K562 (cell line): ENCODE measurements around the gene CNTN6. TPM values are rescaled to one million over a fixed set of nuclear protein-coding genes. Genes with fewer than 3 reads are reported as not detected.

Experiments
- ATAC-seq: fragments of 200-7000 bp; cut with Tn5 transposase; 3 replicates; pipeline ENCODE4 v1.9.1; 2020; ENCODE audit warnings: moderate library complexity
- BruUV-seq: library from RNA; stranded (reverse); fragments of 400-500 nt; replicated peaks from 2 replicates; lab custom pipeline; 2021; lab: Mats Ljungman, UMichigan
- CTCF ChIA-PET: fragments of 300-600 bp; formaldehyde crosslinking; extraction: SDS; loops from one replicate; lab custom pipeline; 2021; ENCODE audit warnings: low intra/inter-chr PET ratio; lab: Yijun Ruan, JAX
- POLR2A ChIA-PET: fragments of 300-600, 350-650 bp; sonication (Branson Sonifier 250); formaldehyde crosslinking; extraction: SDS; loops from one replicate; lab custom pipeline; 2021; ENCODE audit warnings: antibody characterized with exemption, inconsistent platforms; lab: Yijun Ruan, JAX
- DNase-seq, 4 experiments: peaks; one replicate each; pipeline versions ENCODE4 v3.0.0 to v3.0.0-alpha.2; 2011 to 2018; ENCODE audit warnings: low spot score in 3 of 4, mixed read lengths in 3 of 4; ENCODE audit errors: extremely low read depth in 1 of 4
- FAIRE-seq: peaks from 2 replicates; lab custom pipeline; 2011; peaks lifted over from hg19 to GRCh38; lab: Jason Lieb, UNC
- H2AFZ ChIP-seq: 2 replicates; pipeline ENCODE4 v1.6.0; 2011; ENCODE audit warnings: low read depth, low read length, control low read depth, inconsistent platforms
- H3K27ac ChIP-seq: fragments of 200-600 bp; 3 replicates; pipeline ENCODE4 v1.8.0; 2011; ENCODE audit warnings: low read depth, mild to moderate bottlenecking, control low read depth, inconsistent platforms, low read length, moderate library complexity, mixed read lengths; ENCODE audit errors: extremely low read depth
- H3K27me3 ChIP-seq, 2 experiments: fragments of 300-600 bp in 1 of 2; 2 replicates in 1 of 2; 3 replicates in 1 of 2; pipeline versions ENCODE4 v1.6.0 to v1.8.0; 2011; ENCODE audit warnings: inconsistent platforms in 2 of 2, low read length in 2 of 2, mild to moderate bottlenecking in 1 of 2, mixed read lengths in 1 of 2, moderate library complexity in 1 of 2; ENCODE audit not compliant: control insufficient read depth in 2 of 2, insufficient read depth in 2 of 2
- H3K36me3 ChIP-seq: fragments of 300-600 bp; 3 replicates; pipeline ENCODE4 v1.8.0; 2011; ENCODE audit warnings: mild to moderate bottlenecking, low read length, inconsistent platforms; ENCODE audit not compliant: control insufficient read depth, insufficient read depth
- H3K4me1 ChIP-seq, 2 experiments: fragments of 200-600 bp in 1 of 2; replicated peaks in 1 of 2; 2 replicates in 1 of 2; 3 replicates in 1 of 2; pipeline versions ENCODE4 v1.5.1 to v1.8.0; 2011; ENCODE audit warnings: inconsistent platforms in 2 of 2, low read length in 2 of 2, mild to moderate bottlenecking in 1 of 2, mixed read lengths in 1 of 2, moderate library complexity in 1 of 2; ENCODE audit not compliant: control insufficient read depth in 2 of 2, insufficient read depth in 2 of 2
- H3K4me2 ChIP-seq: 2 replicates; pipeline ENCODE4 v1.6.1; 2011; ENCODE audit warnings: low read length, control low read depth, inconsistent platforms, mixed read lengths; ENCODE audit not compliant: insufficient read depth
- H3K4me3 ChIP-seq: fragments of 200-600 bp; sonication (generic), shearing (Covaris generic); 2 replicates; pipeline ENCODE4 v1.5.1; 2016; ENCODE audit warnings: control low read depth, inconsistent platforms
- H3K79me2 ChIP-seq: fragments of 200-600 bp; 3 replicates; pipeline ENCODE4 v1.8.0; 2011; ENCODE audit warnings: low read length, inconsistent platforms; ENCODE audit not compliant: control insufficient read depth, insufficient read depth
- H3K9ac ChIP-seq, 2 experiments: 2 replicates each; pipeline versions ENCODE4 v1.6.0 to v1.6.1; 2011; ENCODE audit warnings: low read depth in 2 of 2, low read length in 2 of 2, control low read depth in 1 of 2, inconsistent platforms in 1 of 2, mild to moderate bottlenecking in 1 of 2, mixed read lengths in 1 of 2; ENCODE audit not compliant: insufficient read depth in 1 of 2
- H3K9me1 ChIP-seq: one replicate; pipeline ENCODE4 v1.6.0; 2011; ENCODE audit warnings: inconsistent platforms, mild to moderate bottlenecking, low read length, moderate library complexity; ENCODE audit not compliant: control insufficient read depth, insufficient read depth
- H3K9me3 ChIP-seq: replicated peaks from 2 replicates; pipeline ENCODE4 v1.5.1; 2011; ENCODE audit warnings: low read depth, low read length, inconsistent platforms; ENCODE audit not compliant: control insufficient read depth, insufficient read depth
- H4K20me1 ChIP-seq: replicated peaks from 2 replicates; pipeline ENCODE4 v1.6.1; 2011; ENCODE audit warnings: low read length, inconsistent platforms, mixed read lengths; ENCODE audit not compliant: control insufficient read depth, insufficient read depth
- WGBS: fragments of 100-300 bp; shearing (Covaris generic); methylation state at CpG from one replicate; pipeline ENCODE4 v1.1.6; 2016; ENCODE audit warnings: low coverage, mixed read lengths; ENCODE audit not compliant: insufficient coverage; ENCODE audit errors: missing lambda C conversion rate; 5-methylcytosine and 5-hydroxymethylcytosine counted together
- in situ Hi-C: fragments of 300-500 bp; cut with MboI; formaldehyde crosslinking; loops from 4 replicates; pipeline ENCODE4 v1.15.0; 2018; ENCODE audit warnings: inconsistent platforms, mixed read lengths
- intact Hi-C: fragments of 100-400 bp; cut with micrococcal nuclease; formaldehyde crosslinking; loops from 2 replicates; pipeline ENCODE4 v1.14.2; 2022
- polyA plus RNA-seq, 8 experiments: library from polyadenylated mRNA; depleted of rRNA in 4 of 8; stranded (reverse) in 5 of 8; unstranded in 3 of 8; fragments of >200 nt; fragmentation: Nextera tagmentation in 2 of 8; fragmentation: Illumina TruSeq in 1 of 8; extraction: Ambion mirVana in 2 of 8; extraction: Trizol in 1 of 8; gene quantifications; 2 replicates each; pipeline versions ENCODE4 v1.2.1 to v1.2.3, GENCODE V29; 2011 to 2014; ENCODE audit warnings: inconsistent platforms in 1 of 8, missing spikeins in 1 of 8
- total RNA-seq, 7 experiments: library from RNA; depleted of rRNA in 6 of 7; stranded (reverse); fragments of >200 nt in 6 of 7; fragmentation: Illumina TruSeq in 2 of 7; extraction: Trizol in 2 of 7; gene quantifications; 2 replicates each; pipeline versions ENCODE4 v1.2.1 to v1.2.3, GENCODE V29; 2011 to 2021; ENCODE audit warnings: low replicate concordance in 1 of 7
- TF ChIP-seq, protein P1 (sequence below): fragments of 450-650 bp; IDR thresholded peaks from 2 replicates; pipeline ENCODE4 v1.6.1; 2017; ENCODE audit warnings: antibody characterized with exemption, mild to moderate bottlenecking

CNTN6 gene
- total and polyA plus RNA-seq, 9 of the 15 experiments (the other 6 are each of a cell fraction or from before 2014, with no cell fraction given), result not detected

DNA sequence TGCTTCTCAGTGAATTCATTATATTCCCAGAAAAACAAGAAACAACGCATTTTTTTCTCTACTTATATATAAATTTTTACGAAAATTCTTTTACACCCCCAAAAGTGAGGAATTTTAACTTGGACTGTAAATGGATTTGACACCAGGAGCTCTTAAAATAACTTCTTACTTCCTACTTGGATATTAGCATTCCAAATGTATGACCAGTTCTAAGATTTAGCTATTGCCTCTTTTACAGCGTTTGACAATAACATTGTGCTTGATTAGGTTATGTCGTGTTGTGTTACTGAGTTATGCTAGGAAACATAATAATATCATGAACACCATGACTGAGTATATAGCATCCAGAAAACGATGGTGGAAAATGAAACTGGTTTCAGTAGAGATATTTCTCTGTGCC lies 177.0 kb downstream of the CNTN6 start:
- in situ Hi-C loops, result no loop called here
- ATAC-seq (no peak), DNase-seq (no peak), FAIRE-seq (no peak)
- Histone ChIP-seq H3K4me1 (no peaks in the 10 kb centered on the region), H3K9me3 (no peaks in the 10 kb centered on the region; the same call in 1 of the 2 replicates), H3K36me3 (no peaks in the 10 kb centered on the region), H3K27me3 (no peaks in the 10 kb centered on the region), H3K9ac (no peak overlapping the region), H2AFZ (no peak overlapping the region), H3K79me2 (no peaks in the 10 kb centered on the region), H4K20me1 (no peaks in the 10 kb centered on the region), H3K4me2 (no peak overlapping the region), H3K4me3 (no peak overlapping the region), H3K9me1 (no peaks in the 10 kb centered on the region), H3K27ac (no peak overlapping the region)
- POLR2A ChIA-PET, result no interaction called here
- under 1% methylated on average over 5 of the region's 5 CpGs for whole genome bisulfite sequencing
- intact Hi-C loops, result no loop called here
- TF ChIP-seq, protein P1, sequence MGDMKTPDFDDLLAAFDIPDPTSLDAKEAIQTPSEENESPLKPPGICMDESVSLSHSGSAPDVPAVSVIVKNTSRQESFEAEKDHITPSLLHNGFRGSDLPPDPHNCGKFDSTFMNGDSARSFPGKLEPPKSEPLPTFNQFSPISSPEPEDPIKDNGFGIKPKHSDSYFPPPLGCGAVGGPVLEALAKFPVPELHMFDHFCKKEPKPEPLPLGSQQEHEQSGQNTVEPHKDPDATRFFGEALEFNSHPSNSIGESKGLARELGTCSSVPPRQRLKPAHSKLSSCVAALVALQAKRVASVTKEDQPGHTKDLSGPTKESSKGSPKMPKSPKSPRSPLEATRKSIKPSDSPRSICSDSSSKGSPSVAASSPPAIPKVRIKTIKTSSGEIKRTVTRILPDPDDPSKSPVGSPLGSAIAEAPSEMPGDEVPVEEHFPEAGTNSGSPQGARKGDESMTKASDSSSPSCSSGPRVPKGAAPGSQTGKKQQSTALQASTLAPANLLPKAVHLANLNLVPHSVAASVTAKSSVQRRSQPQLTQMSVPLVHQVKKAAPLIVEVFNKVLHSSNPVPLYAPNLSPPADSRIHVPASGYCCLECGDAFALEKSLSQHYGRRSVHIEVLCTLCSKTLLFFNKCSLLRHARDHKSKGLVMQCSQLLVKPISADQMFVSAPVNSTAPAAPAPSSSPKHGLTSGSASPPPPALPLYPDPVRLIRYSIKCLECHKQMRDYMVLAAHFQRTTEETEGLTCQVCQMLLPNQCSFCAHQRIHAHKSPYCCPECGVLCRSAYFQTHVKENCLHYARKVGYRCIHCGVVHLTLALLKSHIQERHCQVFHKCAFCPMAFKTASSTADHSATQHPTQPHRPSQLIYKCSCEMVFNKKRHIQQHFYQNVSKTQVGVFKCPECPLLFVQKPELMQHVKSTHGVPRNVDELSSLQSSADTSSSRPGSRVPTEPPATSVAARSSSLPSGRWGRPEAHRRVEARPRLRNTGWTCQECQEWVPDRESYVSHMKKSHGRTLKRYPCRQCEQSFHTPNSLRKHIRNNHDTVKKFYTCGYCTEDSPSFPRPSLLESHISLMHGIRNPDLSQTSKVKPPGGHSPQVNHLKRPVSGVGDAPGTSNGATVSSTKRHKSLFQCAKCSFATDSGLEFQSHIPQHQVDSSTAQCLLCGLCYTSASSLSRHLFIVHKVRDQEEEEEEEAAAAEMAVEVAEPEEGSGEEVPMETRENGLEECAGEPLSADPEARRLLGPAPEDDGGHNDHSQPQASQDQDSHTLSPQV, result no peak
- CTCF ChIA-PET, result no interaction called here
- no TSS peak for BruUV-seq
